ENCODE results near the gene CAB39L.

CAB39L gene

DNA sequence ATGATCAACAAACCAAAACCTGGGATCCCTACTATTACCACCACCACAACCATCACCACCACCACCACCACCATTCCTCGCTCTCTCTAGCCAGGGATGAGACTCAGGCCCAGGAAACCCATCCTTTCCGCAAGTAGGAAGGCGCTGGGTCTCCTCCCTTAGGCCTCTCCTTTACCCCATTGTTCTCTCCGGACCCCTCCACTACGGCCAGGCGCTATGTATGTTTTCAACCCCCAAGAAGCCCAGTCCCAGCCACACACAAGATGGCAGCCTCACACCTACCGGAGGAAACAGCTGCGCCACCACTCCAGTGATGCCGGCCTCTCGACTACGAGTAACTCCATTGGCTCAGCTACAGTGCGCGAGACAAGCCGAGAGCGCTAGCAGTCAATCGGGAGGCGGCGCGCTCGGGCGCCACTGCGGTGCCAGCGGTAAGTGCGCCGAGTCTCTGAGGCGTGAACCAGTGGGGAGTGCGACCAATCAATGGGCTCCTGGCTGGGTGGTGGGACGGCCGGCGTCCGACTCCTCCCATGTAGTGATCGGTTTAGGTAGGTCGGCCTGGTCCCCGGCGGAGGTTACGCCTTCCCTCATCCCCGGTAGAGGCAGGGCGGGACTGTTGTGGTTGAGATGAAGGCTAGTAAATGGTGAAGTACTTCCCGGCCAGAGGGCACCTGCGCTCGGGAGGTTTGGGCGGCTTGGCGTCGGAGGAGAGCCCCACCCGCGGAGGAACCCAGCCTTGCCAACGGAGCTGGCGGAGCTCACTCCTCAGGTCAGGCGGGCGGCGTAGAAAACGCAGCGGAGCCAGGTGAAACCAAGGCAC lies at the start of gene CAB39L, which contains the start of gene SETDB2:
Gene CAB39L, minus strand, starts transcription at position 361 of the 820 bp plus-strand sequence. CDS start 61,154 bp downstream, outside the sequence.
Gene SETDB2, plus strand, starts transcription at position 571 of the 820 bp plus-strand sequence. CDS start 7,620 bp downstream, outside the sequence.
- peak; percentile 68 for DNase-seq

DNA sequence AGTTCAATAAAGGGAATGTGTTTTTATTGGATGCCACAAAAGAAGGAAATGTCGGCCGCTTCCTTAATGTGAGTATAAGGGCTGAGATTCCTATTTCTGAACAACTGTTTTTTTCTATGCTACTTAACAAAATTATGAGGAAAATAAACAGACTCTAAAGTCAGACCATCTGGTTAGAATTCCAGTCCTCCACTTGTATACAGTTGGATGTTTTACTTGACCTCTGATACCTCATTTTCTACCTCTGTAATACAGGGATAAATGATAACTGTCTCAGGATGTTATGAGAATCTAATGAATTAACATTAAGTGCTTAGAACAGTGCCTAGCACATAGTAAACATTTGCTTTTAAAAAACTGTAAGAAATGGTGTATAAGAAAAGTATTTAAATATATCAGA lies 44.7 kb upstream of the CAB39L start:
- no peak for DNase-seq

DNA sequence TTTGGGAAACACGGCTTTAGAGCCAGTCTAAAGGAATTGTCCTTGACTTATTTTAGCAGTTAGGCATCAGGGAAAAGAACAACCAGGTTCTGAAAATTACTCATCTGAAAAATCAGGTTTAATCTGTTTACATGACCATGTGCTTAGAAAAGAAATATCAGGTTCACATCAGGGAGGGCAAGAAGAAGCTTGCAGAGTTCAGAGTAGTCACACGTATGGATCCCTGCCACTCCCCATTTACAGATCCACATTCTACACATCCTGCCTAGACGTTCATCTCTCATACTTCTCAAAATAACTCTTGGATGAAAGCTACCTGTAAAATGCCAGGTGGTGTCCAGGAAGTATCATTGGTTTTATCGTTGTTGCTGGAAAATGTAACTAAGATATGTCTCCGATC lies 37.9 kb upstream of the CAB39L start:
- no peak for DNase-seq

DNA sequence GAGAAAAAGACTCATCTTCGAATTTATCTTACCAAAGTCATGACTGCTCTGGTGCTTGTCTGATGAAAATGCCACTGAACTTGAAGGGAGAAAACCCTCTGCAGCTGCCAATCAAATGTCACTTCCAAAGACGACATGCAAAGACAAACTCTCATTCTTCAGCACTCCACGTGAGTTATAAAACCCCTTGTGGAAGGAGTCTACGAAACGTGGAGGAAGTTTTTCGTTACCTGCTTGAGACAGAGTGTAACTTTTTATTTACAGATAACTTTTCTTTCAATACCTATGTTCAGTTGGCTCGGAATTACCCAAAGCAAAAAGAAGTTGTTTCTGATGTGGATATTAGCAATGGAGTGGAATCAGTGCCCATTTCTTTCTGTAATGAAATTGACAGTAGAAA lies 32.7 kb upstream of the CAB39L start:
- no peak for DNase-seq

DNA sequence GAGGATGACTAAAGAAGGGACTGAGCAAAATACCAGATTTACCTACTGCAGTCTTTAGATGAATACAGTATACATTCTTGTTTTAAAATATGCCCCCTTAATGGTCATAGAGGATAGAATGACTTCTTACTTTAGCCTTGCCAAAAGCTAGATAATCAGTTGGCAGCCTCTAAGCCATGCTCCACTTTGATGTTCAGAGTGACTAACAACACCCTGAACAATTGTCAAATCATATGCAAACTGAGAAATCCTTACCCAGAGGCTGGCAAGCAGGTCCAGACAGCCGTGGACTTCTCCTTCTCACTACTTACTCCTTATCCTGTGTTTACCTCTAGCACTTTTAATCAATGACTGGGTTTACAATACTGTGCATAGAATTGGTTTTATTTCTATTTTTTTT lies 28.3 kb upstream of the CAB39L start:
- DNase-seq: no peak

DNA sequence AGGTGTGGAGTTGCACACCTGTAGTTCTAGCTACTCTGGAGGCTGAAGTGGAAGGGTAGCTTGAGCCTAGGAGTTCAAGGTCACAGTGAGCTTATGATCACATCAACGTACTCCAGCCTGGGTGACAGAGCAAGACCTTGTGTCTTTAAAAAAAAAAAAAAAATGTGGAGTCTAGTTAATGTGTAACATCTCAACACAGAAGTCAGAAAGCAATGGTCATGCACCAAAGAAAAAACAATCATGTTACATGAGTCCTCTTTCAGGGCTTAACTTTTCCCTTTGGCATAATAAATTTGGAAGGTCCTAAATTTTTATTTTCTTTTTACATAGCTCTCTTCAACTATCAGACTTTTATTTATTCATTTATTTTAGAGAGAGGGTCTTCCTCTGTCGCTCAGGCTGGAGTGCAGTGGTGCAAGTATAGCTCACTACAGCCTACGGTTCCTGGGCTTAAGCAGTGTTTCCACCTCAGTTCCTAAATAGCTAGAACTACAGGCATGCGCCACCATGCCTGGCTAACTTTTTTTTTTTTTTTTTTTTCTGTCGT lies 22.5 kb upstream of the CAB39L start:
- DNase-seq: no peak

DNA sequence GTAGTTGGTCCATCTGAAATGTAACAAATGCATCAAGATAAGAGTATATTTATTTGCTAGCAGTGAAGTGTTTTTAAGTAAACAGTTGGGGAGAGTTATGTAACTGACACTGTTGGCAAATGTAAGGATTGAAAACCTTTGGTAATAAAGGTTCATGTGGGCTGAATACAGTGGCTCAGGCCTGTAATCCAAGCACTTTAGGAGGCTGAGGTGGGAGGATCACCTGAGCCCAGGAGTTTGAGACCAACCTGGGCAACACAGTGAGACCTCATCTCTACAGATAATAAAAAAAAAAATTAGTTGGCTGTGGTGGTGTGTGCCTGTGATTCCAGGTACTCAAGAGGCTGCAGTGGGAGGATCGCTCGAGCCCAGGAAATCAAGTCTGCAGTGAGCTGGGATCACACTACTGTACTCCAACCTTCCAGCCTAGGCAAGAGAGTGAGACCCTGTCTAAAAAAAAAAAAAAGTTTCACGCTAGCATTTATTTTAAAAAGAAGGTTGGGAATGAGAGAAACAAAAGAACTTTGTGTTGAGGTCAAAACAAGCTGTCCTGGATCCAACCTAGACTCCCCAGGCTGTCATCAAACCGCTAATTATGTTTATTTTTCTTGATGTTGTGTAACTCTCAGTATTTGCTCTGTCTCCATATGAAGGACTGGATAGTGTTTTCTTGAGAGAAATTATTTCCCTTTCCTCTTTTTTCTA lies 20.9 kb upstream of the CAB39L start:
- no peak for DNase-seq

DNA sequence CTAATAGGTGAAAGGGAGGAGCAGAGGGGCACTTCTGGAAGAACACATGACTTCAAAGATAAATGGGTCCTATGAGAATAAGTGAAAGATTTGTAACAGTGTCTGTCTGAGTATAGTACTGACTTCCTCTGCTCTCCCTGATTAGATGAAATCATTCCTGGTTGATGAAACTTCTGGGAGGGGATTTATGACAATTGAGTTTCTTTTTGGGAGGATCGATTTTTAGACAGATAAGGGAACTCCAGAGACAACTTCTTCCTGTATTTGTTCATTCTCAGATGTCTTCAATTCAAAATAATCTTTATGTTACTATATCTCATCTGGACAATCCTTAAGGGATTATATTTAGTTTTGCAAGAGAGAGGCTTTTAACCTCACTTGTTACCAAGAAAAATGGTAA lies 20.2 kb upstream of the CAB39L start:
- no peak for DNase-seq

DNA sequence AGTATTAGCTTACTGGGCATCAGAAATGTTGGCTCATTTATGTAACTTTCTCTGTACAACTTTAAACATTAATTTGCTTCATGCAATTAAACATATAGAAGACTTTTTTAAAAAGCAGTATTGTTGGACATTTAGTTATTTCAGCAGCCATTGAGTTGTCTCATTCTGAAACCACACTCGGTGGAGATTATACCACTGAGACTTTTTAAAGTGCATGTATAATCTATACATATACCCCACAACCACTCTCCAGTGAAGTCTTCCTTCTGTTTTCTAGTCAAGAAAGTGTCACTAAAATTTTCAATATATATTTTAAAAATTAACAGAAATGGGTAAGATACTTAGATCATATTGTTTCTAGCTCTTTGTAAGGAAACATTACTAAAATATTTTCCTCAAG lies 15.7 kb upstream of the CAB39L start:
- no peak for DNase-seq

DNA sequence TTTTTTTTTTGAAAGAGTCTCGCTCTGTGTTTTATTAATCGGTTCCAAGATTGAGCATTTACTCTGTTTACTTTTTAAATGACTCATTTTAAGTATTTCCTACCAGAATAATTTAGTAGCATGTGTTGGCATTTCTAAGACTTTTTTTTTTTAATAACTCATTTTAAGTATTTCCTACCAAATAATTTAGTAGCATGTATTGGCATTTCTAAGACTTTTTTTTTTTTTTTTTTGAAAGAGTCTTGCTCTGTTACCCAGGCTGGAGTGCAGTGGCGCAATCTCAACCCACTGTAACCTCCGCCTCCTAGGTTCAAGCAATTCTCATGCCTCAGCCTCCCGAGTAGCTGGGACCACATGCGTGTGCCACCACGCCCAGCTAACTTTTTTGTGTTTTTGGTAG lies 13.4 kb upstream of the CAB39L start:
- no peak for DNase-seq

DNA sequence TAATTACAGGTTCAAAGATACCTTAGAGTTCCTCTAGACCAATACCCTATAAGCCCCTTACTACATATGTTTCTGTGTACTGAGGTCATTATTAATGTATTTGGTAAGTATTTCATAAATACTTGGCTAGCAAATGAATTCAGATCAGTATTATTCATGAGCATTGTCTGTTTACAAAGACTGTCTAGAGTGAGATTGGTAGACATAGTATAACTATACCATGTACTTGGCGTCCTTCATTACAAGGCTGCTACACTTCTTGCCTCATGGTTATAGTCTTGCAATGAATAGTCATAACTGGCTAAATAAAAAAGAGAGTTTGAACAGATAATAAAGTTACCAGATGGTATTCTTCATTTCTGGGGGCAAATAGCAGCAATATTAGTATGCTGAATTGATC lies 12.3 kb upstream of the CAB39L start:
- no peak for DNase-seq

DNA sequence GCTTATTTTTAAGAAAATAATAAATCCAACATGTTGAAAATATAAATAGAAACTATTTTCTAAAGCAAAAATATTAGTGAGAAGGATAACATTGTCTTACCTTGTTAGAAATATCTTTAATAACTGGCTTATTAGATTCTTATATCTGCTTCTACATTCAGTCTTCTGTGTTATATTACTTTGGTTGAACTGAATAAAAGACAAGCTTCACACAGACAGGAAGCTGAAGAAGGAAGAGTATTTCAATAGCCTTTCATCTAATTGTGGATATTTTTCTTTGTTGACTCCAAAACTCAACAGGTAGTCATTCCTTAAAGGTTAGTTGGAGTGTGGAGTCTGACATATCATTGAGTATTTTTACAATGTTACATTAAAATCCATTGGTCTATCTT lies 11.1 kb upstream of the CAB39L start:
- no peak for DNase-seq

DNA sequence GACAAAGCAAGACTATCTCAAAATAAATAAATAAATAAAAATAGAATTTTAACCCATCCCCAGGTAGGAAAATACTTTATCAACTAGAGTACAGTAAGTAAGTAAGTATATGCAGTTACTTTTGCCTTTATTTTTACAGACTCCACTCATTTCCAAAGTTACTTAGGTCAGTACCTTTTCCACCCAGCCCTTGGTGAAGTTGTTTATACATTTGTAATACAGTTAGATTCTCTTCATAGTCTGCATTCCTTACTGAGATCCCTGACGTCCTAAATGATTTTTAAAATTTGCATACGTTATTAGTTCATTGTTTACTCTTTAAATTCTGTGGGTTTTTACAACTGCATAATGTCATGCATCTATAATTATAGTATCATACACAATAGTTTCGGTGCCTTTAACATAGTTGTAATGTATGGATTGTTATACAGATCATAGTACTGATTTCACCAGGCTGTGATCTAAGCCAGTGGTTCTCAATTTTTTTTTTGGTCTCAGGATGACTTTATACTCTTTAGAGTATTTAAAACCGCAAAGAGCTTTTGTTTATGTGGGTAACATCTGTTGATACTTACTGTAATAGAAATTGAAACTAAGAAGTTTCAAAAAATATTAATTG lies 10.6 kb upstream of the CAB39L start:
- DNase-seq: no peak

DNA sequence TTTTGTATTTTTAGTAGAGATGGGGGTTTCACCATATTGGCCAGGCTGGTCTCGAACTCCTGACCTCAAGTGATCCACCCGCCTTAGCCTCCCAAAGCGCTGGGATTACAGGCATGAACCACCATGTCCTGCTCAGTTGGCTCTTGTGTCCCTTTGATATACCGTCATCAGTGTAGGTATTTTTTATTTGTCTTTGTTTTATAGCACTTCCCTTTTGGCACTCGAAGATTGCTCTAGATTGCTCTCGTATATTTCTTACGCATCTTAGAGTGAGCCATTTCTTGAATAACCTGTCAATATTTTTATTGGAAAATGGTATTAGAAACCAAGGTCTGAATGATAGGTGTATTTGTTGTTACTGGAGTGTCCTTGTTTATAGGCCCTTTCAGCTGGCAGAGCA lies 9.6 kb upstream of the CAB39L start:
- DNase-seq: no peak

DNA sequence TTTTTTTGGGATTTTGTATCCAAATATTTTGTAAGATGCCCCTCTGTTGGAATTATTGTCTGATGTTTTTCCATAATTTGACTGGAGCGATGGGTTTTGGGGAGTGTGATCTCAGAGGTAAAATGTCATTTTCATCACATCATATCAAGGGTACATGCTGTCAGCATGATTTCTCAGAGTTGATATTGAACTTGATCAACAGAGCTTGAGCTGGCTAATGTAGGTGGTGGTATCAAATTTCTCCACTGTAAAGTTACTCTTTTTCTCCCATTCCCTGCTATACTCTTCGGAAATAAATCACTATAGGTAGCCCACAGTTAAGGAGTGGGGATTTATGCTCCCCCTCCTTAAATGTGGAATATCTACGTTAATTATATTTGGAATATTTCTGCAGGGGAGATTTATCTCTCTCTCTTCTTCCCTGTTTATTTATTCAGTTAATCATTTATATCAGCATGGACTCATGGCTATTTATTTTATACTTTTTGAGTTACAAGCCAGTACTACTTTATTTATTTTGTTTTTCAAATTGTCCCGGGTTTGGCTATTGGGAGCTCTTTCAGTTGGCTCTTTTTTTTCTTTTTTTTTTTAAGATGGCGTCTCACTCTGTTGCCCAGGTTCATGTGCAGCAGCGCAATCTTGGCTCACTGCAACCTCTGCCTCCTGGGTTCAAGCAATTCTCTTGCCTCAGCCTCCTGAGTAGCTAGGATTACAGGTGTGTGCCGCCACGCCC lies 9.0 kb upstream of the CAB39L start:
- DNase-seq: no peak

DNA sequence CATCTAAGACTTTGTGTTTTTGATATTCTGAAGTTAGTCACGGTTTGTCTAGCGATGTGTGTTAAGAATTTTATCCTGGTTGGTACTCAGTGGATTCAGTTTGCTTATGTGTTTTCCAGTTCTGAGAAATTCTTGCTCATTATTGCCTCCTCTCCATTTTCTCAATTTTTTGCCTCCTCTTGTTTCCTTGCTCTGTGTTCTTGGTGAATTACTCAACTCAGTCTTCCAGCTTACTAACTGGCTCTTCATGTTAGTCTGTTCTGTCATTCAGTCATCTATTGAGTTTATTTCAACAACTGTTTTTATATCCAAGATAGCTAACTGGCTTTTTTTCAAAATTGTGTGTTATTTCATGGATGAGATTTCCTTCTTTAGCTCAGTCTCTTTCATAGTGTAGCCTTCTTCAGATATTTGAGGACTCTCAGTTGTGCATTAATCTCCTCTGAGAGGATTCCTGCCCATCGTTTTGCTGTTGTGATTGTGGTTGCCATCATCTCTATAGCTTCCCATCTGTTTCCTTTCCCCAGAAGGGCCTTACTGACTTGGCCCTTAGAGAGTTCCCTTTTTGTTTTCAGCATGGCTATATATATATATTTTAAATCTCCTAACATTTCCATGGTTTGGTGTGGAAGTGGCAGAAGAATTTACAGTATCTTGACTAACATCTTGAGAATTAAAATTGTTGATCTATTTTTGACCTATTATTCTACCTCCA lies 6.4 kb upstream of the CAB39L start:
- no peak for DNase-seq

DNA sequence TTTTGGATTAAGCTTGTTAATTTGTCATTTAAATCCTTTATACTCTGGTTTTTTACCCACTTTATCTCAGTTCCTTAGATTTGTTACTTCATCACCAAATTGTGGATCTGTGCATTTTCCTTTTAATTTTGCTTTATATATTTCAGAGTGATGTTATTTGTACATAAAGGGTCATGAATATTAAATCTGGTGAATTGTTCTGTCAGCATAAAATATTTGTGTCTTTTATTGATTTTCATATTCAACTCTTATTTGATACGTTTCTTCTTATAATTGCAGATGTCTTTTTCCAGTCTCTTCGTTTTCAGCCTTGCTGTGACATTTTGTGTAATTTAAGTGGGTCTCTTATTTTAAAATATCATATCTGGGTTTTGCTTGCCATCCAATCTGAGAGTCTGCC lies 4.9 kb upstream of the CAB39L start:
- DNase-seq: no peak

DNA sequence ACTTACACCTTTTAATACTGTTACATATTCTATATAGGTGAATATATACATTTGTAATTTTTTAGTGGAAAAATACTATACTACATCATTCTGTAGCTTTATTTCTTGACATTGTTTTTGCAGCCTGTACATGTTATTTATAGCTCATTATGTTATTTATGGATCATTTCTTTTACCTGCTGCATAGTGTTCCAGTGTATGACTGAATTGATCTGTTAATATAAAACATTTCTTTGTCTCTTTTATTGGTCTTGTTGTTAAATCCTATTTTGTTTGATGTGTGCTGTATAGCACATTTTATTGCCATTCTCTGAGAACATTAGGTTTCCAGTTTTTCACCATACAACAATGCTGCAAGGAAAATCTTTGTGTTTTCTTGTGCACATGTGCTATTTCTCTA lies 2.6 kb upstream of the CAB39L start:
- no peak for DNase-seq

DNA sequence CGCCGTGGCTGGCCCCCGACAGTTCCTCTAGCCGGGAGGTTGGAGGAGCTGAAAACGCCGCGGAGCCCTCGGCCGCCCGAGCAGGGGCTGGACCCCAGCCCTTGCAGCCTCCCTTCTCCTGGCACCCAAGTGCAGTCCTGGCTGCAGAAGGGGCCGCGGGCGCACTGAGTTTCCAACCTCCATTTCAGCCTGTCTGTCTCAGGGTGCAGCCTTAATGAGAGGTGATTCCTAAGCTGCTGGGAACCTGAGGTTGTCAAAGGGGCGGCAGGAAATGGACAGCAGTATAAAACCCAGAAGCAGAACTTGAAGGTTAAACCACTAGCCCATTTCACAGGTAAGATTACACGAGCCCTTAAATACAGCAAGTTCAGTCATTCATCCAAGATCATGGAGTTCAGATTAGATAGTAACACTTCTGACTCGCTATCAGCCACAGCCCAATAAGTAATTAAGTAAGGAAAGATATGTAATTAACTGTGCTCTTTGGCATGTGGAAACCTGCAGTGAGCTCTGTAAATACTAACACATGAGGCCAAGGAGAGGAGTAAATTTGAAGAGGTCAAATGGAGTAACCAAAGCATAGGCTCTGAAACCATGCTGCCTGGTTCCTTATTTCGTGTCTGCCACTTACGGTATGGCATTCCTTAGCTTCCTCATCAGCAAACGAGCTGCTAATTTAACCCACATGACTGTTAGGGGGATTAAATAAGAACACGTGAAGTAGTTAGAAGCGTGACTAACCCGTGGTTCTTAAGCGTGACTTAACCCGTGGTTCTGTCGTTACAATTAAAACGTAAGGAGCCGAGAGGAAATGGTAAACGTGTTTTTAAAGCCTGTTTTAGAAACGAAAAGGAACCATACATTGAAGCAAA lies 896 bp upstream of the CAB39L start:
- no peak for DNase-seq

DNA sequence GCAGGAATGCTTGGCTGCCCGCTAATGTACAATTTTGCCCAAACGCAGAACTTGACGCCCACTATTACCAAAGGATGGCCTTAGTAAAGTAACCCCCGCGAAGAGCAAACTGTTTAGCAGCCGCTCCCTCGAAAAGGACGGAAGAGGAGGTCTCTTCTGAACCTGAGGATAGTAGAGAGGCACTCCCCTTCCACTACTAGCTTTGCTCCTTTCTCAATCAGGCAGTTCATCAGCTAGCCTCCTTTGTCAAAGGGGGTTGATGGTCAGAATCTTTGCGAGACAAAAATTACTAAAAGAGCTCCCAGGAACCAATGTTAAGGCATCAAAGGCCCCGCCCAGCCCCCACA lies 534 bp downstream of the CAB39L start:
- DNase-seq: no peak

DNA sequence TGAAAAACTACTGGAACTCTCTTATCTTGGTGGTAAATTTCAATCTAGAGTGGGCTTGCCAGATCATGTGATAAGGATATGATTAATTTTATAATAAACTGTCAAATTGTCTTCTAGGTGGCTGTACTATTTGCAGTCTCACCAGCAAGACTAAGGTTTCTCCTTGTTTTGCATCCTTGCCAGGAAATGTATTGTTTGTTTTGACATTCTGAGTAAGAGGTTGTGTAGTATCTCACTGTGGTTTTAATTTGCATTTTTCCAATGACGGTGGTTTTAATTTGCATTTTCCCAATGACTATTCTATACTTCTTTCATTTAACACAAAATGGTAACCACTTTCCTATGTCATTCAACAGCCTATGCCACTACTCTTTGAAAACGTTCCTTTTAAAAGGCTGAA lies 2.0 kb downstream of the CAB39L start:
- no peak for DNase-seq
